ENCODE data around the gene WDR35. TPM values are rescaled to one million over a fixed set of nuclear protein-coding genes. Genes with fewer than 3 reads are reported as not detected.

The WDR35 gene
- total RNA-seq, 1 donor from 2014 or later: 5.2 TPM

GRCh38 chr2:19947184-19947940 is 42.5 kb downstream of the WDR35 start:
- no peak overlapping the region for H3K4me3 ChIP-seq (ENCODE audit: low read depth, low read length)
- TF ChIP-seq, protein P1, sequence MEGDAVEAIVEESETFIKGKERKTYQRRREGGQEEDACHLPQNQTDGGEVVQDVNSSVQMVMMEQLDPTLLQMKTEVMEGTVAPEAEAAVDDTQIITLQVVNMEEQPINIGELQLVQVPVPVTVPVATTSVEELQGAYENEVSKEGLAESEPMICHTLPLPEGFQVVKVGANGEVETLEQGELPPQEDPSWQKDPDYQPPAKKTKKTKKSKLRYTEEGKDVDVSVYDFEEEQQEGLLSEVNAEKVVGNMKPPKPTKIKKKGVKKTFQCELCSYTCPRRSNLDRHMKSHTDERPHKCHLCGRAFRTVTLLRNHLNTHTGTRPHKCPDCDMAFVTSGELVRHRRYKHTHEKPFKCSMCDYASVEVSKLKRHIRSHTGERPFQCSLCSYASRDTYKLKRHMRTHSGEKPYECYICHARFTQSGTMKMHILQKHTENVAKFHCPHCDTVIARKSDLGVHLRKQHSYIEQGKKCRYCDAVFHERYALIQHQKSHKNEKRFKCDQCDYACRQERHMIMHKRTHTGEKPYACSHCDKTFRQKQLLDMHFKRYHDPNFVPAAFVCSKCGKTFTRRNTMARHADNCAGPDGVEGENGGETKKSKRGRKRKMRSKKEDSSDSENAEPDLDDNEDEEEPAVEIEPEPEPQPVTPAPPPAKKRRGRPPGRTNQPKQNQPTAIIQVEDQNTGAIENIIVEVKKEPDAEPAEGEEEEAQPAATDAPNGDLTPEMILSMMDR (conservative IDR thresholded peaks at IDR 0.05; ENCODE audit: low read depth, low read length): no peak
- DNase-seq (ENCODE audit: low read depth): no peak

DNA sequence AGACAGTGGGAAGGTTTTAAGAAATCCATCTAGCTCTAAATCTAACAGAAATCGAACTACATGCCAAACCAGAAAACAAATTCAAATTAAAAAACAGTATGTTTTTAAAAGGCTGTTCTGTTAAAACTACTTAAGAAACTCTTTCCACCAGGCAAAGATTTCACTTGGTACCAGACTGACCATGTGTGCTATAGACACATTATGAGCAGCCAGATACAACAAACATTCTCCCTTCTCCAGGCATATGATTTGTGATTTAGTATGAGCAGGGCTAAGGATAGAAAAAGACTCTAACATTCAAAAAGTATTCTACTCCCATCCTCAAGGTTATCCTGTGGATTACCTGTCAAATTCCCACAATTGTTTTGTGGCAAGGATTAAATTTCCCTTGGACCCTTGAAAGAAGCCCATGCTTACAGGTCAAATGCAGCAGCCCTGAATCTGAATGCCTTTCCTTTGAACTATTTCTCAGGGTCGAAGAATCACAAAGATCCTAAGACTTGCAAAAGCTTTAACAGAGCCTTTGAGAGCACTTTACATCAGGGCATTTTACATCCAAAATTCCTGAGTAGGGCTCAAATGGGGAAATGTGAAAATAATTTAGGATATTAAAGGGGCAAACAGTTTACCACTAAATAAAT is 45.6 kb downstream of the WDR35 start:
- no peak for DNase-seq (ENCODE audit: low read depth)
- TF ChIP-seq, protein P1 (conservative IDR thresholded peaks at IDR 0.05; ENCODE audit: low read depth, low read length): no peak
- H3K4me3 ChIP-seq (ENCODE audit: low read depth, low read length): no peak overlapping the region

GRCh38 chr2:19943189-19943588 is 46.7 kb downstream of the WDR35 start:
- DNase-seq (ENCODE audit: low read depth): no peak
- no peak overlapping the region for H3K4me3 ChIP-seq (ENCODE audit: low read depth, low read length)
- TF ChIP-seq, protein P1 (conservative IDR thresholded peaks at IDR 0.05; ENCODE audit: low read depth, low read length): no peak

DNA sequence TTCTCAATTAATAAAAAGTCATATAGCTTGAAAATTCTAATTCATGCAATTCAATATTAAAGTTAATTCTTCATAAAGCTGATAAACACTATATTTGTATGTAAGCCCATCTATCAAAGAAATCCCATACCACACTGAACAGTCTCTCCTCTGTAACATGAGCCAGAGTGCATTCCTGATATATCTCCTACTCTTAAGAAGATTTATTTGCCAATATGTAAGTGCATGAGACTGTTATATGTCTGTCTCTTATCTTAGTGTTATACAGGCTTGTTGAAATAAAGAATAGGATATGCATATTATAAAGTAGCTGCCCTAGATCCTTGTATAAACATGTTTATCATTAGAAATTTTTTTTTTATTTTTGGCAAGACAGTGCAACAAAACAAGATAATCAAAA is 47.7 kb downstream of the WDR35 start:
- H3K4me3 ChIP-seq (ENCODE audit: low read depth, low read length): no peak overlapping the region
- TF ChIP-seq, protein P1 (conservative IDR thresholded peaks at IDR 0.05; ENCODE audit: low read depth, low read length): no peak
- no peak for DNase-seq (ENCODE audit: low read depth)

DNA sequence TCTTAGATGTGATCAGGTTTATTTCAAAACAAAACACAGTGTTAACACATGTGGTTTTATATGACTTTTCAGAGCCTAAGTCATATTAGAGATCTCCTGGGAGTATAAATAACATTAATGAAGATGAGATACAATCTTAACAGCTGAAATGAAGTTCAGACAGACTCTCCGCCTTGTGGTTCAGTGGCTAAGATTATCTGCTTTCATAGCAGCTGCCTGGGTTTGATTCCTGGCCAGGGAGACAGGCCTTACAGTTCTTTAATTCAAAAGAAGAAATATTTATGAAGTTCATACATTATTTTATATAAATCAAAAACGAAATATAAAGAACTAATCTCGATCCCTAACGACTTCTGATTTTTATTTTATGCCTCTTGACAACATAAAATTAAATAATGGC is 52.9 kb downstream of the WDR35 start:
- TF ChIP-seq, protein P1 (conservative IDR thresholded peaks at IDR 0.05; ENCODE audit: low read depth, low read length): no peak
- no peak for DNase-seq (ENCODE audit: low read depth)
- H3K4me3 ChIP-seq (ENCODE audit: low read depth, low read length): no peak overlapping the region

GRCh38 chr2:19936203-19936602 is 53.7 kb downstream of the WDR35 start:
- H3K4me3 ChIP-seq (ENCODE audit: low read depth, low read length): no peak overlapping the region
- TF ChIP-seq, protein P1 (conservative IDR thresholded peaks at IDR 0.05; ENCODE audit: low read depth, low read length): no peak
- DNase-seq (ENCODE audit: low read depth): no peak
